DOHH2 (cell line): ENCODE results near the gene CACNA1D.

Source experiments
- H3F3A ChIP-seq: fragments of 200-600 bp; sonication (generic), shearing (Covaris generic); 2 replicates; pipeline ENCODE4 v1.6.0; 2016; ENCODE audit warnings: antibody characterized with exemption, mild to moderate bottlenecking; ENCODE audit not compliant: control insufficient read depth, insufficient read depth
- H3K27ac ChIP-seq: fragments of 200-600 bp; sonication (generic); 2 replicates; pipeline ENCODE4 v1.5.1; 2014; ENCODE audit warnings: low read depth, mild to moderate bottlenecking, low read length, moderate library complexity
- H3K27me3 ChIP-seq: fragments of 200-600 bp; sonication (generic); 2 replicates; pipeline ENCODE4 v1.6.1; 2014; ENCODE audit warnings: mild to moderate bottlenecking, low read length, mixed read lengths; ENCODE audit not compliant: control insufficient read depth
- H3K36me3 ChIP-seq: fragments of 200-600 bp; sonication (generic); 2 replicates; pipeline ENCODE4 v1.6.1; 2014; ENCODE audit warnings: mild to moderate bottlenecking, low read length, moderate library complexity, mixed read lengths; ENCODE audit not compliant: control insufficient read depth
- H3K4me1 ChIP-seq: fragments of 200-600 bp; sonication (generic); 2 replicates; pipeline ENCODE4 v1.6.1; 2014; ENCODE audit warnings: mild to moderate bottlenecking, low read length, mixed read lengths; ENCODE audit not compliant: control insufficient read depth
- H3K4me2 ChIP-seq: fragments of 200-600 bp; sonication (generic); 2 replicates; pipeline ENCODE4 v1.6.0; 2014; ENCODE audit warnings: mild to moderate bottlenecking, low read length, moderate library complexity
- H3K4me3 ChIP-seq: fragments of 200-600 bp; sonication (generic); 2 replicates; pipeline ENCODE4 v1.5.1; 2014; ENCODE audit warnings: mild to moderate bottlenecking, low read length, mixed read lengths
- H3K79me2 ChIP-seq: fragments of 200-600 bp; sonication (generic); 2 replicates; pipeline ENCODE4 v1.6.1; 2014; ENCODE audit warnings: mild to moderate bottlenecking, low read length, mixed read lengths; ENCODE audit not compliant: control insufficient read depth
- H3K9me2 ChIP-seq: fragments of 200-600 bp; sonication (generic); replicated peaks from 2 replicates; pipeline ENCODE4 v1.6.1; 2014; ENCODE audit warnings: mild to moderate bottlenecking, low read length, mixed read lengths; ENCODE audit not compliant: control insufficient read depth
- H3K9me3 ChIP-seq: fragments of 200-600 bp; sonication (generic); 2 replicates; pipeline ENCODE4 v1.6.1; 2014; ENCODE audit warnings: antibody characterized with exemption, low read length, mixed read lengths; ENCODE audit not compliant: control insufficient read depth, insufficient read depth
- H4K20me1 ChIP-seq: fragments of 200-600 bp; sonication (generic); 2 replicates; pipeline ENCODE4 v1.6.0; 2014; ENCODE audit warnings: low read depth, mild to moderate bottlenecking, antibody characterized with exemption, low read length, moderate library complexity; ENCODE audit not compliant: control insufficient read depth, insufficient read depth
- CTCF ChIP-seq: fragments of 200-600 bp; sonication (generic); IDR thresholded peaks from one replicate; pipeline ENCODE4 v1.5.1; 2014; ENCODE audit warnings: antibody characterized with exemption, mild to moderate bottlenecking, low read depth, low read length; ENCODE audit not compliant: poor library complexity, severe bottlenecking
- EZH2phosphoT487 ChIP-seq: fragments of 200-600 bp; sonication (generic); IDR thresholded peaks from 2 replicates; pipeline ENCODE4 v1.6.1; 2017; ENCODE audit warnings: borderline replicate concordance, mild to moderate bottlenecking, antibody characterized with exemption, low read length, moderate library complexity, mixed read lengths

The CACNA1D gene

GRCh38 chr3:53703630-53704362 lies 209.4 kb downstream of the CACNA1D start:
- no peaks in the 10 kb centered on the region; the same call in 1 of the 2 replicates for H3K27me3 ChIP-seq
- H3K9me2 ChIP-seq, result no peaks in the 10 kb centered on the region
- H4K20me1 ChIP-seq, result no peaks in the 10 kb centered on the region
- H3K4me1 ChIP-seq, result no peaks in the 10 kb centered on the region
- H3K4me2 ChIP-seq, result no peak overlapping the region
- H3K27ac ChIP-seq, result no peak overlapping the region
- no peaks in the 10 kb centered on the region for H3K36me3 ChIP-seq
- no peaks in the 10 kb centered on the region for H3K79me2 ChIP-seq
- H3F3A ChIP-seq, result no peaks in the 10 kb centered on the region
- H3K9me3 ChIP-seq, result no peaks in the 10 kb centered on the region
- no peak overlapping the region for H3K4me3 ChIP-seq
- TF ChIP-seq CTCF (no peak), EZH2phosphoT487 (no peak)

GRCh38 chr3:53704363-53704725 lies 209.9 kb downstream of the CACNA1D start:
- Histone ChIP-seq H3K27ac (no peak overlapping the region), H3K9me3 (no peaks in the 10 kb centered on the region), H3K4me2 (no peak overlapping the region), H3K4me1 (no peaks in the 10 kb centered on the region), H4K20me1 (no peaks in the 10 kb centered on the region), H3K27me3 (no peaks in the 10 kb centered on the region; the same call in none of the 2 replicates), H3F3A (no peaks in the 10 kb centered on the region), H3K4me3 (no peak overlapping the region), H3K79me2 (no peaks in the 10 kb centered on the region), H3K9me2 (no peaks in the 10 kb centered on the region), H3K36me3 (no peaks in the 10 kb centered on the region)
- no peak for TF ChIP-seq CTCF
- TF ChIP-seq EZH2phosphoT487, result no peak

GRCh38 chr3:53705024-53705745 lies 210.8 kb downstream of the CACNA1D start:
- no peaks in the 10 kb centered on the region for H3K9me2 ChIP-seq
- no peaks in the 10 kb centered on the region for H3K9me3 ChIP-seq
- peaks cover 3% of the 10 kb centered on the region; the same call in 1 of the 2 replicates for H3K27me3 ChIP-seq
- H3K36me3 ChIP-seq, result no peaks in the 10 kb centered on the region
- H3K79me2 ChIP-seq, result no peaks in the 10 kb centered on the region
- no peaks in the 10 kb centered on the region for H3F3A ChIP-seq
- TF ChIP-seq CTCF (no peak), EZH2phosphoT487 (no peak)
- no peaks in the 10 kb centered on the region for H3K4me1 ChIP-seq
- no peak overlapping the region for H3K4me2 ChIP-seq
- no peaks in the 10 kb centered on the region for H4K20me1 ChIP-seq
- H3K27ac ChIP-seq, result no peak overlapping the region
- no peak overlapping the region for H3K4me3 ChIP-seq
